ENCODE results near the gene GMDS.

GRCh38 chr6:1836690-1837089, 408.7 kb downstream of the GMDS start:
- TF ChIP-seq, protein P1, sequence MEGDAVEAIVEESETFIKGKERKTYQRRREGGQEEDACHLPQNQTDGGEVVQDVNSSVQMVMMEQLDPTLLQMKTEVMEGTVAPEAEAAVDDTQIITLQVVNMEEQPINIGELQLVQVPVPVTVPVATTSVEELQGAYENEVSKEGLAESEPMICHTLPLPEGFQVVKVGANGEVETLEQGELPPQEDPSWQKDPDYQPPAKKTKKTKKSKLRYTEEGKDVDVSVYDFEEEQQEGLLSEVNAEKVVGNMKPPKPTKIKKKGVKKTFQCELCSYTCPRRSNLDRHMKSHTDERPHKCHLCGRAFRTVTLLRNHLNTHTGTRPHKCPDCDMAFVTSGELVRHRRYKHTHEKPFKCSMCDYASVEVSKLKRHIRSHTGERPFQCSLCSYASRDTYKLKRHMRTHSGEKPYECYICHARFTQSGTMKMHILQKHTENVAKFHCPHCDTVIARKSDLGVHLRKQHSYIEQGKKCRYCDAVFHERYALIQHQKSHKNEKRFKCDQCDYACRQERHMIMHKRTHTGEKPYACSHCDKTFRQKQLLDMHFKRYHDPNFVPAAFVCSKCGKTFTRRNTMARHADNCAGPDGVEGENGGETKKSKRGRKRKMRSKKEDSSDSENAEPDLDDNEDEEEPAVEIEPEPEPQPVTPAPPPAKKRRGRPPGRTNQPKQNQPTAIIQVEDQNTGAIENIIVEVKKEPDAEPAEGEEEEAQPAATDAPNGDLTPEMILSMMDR (conservative IDR thresholded peaks at IDR 0.05; ENCODE audit: low read length) = no peak
- no peak for TF ChIP-seq EZH2phosphoT487 (IDR thresholded peaks at IDR 0.05; ENCODE audit: borderline replicate concordance)

Data from Loucy (cell line).